Measurements from ENCODE around the gene ACBD6.

DNA sequence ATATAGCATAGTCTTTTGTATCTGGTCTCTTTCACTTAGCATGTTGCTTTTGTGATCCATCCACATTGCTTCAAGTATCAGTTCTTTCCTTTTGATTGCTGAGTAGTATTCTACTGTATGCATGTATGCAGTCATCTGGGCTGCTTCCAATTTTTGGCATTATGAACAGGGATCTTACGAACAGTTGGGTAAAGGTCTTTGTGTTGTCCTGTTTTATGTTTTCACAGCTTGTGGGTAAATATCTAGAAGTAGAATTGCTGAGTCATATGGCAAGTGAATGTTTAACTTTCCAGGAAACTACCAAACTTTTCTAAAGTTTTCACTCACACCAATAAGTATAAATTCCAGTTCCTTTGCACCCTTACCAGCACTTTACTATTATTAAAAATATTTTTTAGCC, 211.4 kb downstream of the ACBD6 start:
- TF ChIP-seq, protein P1, sequence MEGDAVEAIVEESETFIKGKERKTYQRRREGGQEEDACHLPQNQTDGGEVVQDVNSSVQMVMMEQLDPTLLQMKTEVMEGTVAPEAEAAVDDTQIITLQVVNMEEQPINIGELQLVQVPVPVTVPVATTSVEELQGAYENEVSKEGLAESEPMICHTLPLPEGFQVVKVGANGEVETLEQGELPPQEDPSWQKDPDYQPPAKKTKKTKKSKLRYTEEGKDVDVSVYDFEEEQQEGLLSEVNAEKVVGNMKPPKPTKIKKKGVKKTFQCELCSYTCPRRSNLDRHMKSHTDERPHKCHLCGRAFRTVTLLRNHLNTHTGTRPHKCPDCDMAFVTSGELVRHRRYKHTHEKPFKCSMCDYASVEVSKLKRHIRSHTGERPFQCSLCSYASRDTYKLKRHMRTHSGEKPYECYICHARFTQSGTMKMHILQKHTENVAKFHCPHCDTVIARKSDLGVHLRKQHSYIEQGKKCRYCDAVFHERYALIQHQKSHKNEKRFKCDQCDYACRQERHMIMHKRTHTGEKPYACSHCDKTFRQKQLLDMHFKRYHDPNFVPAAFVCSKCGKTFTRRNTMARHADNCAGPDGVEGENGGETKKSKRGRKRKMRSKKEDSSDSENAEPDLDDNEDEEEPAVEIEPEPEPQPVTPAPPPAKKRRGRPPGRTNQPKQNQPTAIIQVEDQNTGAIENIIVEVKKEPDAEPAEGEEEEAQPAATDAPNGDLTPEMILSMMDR (IDR thresholded peaks at IDR 0.05) = no peak
- no peak for TF ChIP-seq POLR2A (IDR thresholded peaks at IDR 0.05)
